Measurements from ENCODE around the gene TMEM45B.
"Not testable (repeated sequence)": the region's sequence is repeated elsewhere in the genome, so short reads cannot be mapped to it uniquely, and the experiment has no call there.

The TMEM45B gene

DNA sequence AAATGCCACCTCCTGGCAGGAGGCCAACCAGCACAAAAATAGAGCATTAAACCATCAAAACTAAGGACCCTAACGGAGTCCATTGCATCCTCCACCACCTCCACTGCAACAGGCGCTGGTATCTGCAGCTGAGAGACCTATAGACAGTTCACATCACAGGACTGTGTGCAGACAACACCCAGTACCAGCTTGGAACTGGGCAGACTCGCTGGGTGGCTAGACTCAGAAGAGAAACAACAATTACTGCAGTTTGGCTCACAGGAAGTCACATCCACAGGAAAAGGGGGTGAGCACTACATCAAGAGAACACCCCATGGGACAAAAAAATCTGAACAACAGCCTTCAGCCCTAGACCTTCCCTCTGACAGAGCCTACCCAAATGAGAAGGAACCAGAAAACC, 11.6 kb upstream of the TMEM45B start:
- no peak overlapping the region for H3K4me3 ChIP-seq (ENCODE audit: control insufficient read depth, low read depth, low read length)
- TF ChIP-seq, protein P1, sequence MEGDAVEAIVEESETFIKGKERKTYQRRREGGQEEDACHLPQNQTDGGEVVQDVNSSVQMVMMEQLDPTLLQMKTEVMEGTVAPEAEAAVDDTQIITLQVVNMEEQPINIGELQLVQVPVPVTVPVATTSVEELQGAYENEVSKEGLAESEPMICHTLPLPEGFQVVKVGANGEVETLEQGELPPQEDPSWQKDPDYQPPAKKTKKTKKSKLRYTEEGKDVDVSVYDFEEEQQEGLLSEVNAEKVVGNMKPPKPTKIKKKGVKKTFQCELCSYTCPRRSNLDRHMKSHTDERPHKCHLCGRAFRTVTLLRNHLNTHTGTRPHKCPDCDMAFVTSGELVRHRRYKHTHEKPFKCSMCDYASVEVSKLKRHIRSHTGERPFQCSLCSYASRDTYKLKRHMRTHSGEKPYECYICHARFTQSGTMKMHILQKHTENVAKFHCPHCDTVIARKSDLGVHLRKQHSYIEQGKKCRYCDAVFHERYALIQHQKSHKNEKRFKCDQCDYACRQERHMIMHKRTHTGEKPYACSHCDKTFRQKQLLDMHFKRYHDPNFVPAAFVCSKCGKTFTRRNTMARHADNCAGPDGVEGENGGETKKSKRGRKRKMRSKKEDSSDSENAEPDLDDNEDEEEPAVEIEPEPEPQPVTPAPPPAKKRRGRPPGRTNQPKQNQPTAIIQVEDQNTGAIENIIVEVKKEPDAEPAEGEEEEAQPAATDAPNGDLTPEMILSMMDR (conservative IDR thresholded peaks at IDR 0.05; ENCODE audit: control insufficient read depth, insufficient read depth, low read depth, low read length) = no peak
- DNase-seq (ENCODE audit: low read depth) = no peak

DNA sequence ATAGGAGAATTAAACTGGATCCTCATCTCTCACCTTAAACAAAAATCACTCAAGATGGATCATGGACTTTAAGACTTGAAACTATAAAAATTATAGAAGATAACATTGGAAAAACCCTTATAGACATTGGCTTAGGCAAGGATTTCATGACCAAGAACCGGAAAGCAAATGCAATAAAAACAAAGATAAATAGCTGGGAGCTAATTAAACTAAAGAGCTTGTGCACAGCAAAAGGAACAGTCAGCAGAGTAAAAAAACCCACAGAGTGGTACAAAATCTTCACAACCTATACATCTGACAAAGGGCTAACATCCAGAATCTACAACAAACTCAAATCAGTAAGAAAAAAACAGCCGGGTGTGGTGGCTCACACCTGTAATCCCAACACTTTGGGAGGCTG, 7.4 kb upstream of the TMEM45B start:
- H3K4me3 ChIP-seq (ENCODE audit: control insufficient read depth, low read depth, low read length); DNase-seq (ENCODE audit: low read depth): not testable (repeated sequence)

DNA sequence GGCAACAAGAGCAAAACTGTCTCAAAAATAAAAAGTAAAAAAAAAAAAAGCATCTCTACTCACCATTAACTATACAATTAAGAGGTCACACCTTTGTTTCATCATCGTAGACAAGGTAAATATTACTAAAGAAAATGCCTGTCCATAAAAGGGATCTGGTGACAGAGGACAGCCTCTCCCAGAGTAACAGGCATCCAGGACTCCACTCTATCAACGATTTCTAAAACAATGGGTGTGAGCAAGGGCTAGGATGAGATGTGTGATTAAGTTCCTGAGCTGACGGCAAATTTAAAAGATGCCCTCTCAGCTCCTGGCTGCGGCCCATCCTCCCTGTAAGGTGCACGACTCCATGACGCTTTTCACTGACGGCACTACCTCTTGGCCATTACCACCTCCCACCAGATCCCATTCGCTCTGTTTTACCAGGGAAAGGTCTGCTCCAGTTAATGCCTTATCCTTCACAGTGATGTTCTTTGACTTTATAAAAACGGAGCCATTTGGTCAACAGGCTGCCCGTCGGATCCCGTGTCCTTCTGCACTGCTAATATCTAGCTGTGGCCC, 2.3 kb upstream of the TMEM45B start:
- no peak overlapping the region for H3K4me3 ChIP-seq (ENCODE audit: control insufficient read depth, low read depth, low read length)

DNA sequence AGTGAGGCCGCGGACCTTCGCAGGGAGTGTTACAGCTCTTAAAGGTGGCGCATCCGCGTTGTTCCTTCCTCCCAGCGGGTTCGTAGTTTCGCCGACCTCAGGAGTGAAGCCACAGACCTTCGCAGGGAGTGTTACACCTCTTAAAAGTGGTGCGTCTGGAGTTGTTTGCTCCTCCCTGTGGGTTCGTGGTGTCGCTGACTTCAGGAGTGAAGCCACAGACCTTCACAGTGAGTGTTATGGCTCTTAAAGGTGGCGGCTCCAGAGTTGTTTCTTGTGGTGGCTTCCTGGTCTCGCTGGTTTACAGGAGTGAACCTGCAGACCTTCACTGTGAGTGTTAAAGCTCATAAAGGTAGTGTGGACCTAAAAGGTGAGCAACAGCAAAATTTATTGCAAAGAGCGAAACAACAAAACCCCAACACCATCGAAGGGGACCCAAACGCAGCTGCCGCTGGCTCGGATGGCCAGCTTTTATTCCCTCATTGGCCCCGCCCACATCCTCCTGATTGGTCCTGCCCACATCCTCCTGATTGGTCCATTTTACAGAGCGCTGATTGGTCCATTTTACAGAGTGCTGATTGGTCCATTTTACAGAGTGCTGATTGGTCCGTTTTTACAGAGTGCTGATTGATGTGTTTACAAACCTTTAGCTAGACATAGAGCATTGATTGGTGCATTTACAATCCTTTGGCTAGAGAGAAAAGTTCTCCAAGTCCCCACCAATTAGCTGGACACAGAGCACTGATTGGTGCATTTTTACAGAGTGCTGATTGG, 1.2 kb upstream of the TMEM45B start:
- TF ChIP-seq, protein P1 (conservative IDR thresholded peaks at IDR 0.05; ENCODE audit: control insufficient read depth, insufficient read depth, low read depth, low read length) = no peak
- no peak for DNase-seq (ENCODE audit: low read depth)
- no peak overlapping the region for H3K4me3 ChIP-seq (ENCODE audit: control insufficient read depth, low read depth, low read length)

More for the DNA sequence above, 2.3 kb upstream of the TMEM45B start:
- DNase-seq (ENCODE audit: low read depth) = no peak
- TF ChIP-seq, protein P1 (conservative IDR thresholded peaks at IDR 0.05; ENCODE audit: control insufficient read depth, insufficient read depth, low read depth, low read length) = no peak

DNA sequence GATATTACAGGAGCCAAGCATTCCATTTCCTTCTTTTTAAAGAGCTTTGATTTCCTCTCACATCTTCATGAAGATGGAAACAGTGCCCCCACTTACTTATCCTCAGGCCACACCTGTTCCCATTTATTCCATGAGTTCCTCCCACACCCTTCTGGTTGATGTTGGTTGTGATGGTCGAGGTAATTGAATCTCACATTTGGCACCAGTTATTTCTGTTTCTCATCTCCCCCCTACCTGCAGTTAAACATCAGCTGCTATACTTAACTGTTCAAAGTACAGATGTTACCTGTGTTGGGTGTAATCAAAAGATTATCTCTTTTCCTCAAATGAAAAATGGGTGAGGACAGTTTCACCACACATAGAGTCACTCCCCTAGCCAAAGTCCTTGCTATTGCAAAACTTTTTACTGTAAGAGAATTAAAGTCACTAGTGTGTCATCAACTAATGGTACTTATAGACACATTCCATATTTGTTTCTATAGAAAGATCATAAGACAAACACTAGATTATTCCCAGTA, 1.9 kb downstream of the TMEM45B start:
- TF ChIP-seq, protein P1 (conservative IDR thresholded peaks at IDR 0.05; ENCODE audit: control insufficient read depth, insufficient read depth, low read depth, low read length) = no peak
- H3K4me3 ChIP-seq (ENCODE audit: control insufficient read depth, low read depth, low read length) = no peak overlapping the region
- no peak for DNase-seq (ENCODE audit: low read depth)

DNA sequence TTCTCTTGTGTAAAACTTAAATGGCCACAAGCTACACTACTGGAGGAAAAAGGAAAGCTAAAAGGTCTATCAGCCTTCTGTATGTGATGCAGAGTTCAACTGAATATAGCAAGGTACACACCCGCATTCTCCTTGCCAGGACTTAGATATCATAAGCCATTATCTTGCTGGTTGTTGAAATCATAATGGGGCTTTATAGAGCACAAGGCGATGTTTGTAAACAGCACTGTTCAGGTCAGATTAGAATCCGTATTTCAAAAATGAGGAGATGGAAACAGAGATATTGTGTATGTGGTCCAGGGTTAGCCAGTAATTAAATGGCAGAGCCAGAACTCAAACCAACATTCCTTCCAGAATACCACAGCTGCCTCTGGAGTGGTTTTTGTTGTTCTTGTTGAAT, 2.6 kb downstream of the TMEM45B start:
- not testable (repeated sequence) for DNase-seq (ENCODE audit: low read depth); H3K4me3 ChIP-seq (ENCODE audit: control insufficient read depth, low read depth, low read length)

DNA sequence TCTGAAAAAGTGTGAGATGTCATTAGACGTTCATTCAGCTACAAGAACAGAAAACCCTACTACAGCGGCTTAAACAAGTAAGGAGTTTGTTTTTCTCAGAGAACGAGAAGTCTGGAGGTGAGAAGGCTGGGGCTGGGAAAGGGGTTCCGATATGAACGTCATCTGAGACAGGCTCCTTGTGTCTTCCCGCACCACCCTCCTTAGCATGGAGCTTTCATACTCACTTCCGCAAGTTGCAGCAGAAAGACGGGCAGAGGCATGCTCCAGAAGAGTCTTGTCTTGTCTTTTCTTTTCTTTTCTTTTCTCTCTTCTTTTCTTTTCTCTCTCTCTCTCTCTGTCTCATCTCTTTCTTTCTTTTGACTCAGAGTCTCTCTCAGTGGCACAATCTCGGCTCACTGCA, 3.6 kb downstream of the TMEM45B start:
- no peak for DNase-seq (ENCODE audit: low read depth)
- TF ChIP-seq, protein P1 (conservative IDR thresholded peaks at IDR 0.05; ENCODE audit: control insufficient read depth, insufficient read depth, low read depth, low read length) = no peak
- H3K4me3 ChIP-seq (ENCODE audit: control insufficient read depth, low read depth, low read length) = no peak overlapping the region

DNA sequence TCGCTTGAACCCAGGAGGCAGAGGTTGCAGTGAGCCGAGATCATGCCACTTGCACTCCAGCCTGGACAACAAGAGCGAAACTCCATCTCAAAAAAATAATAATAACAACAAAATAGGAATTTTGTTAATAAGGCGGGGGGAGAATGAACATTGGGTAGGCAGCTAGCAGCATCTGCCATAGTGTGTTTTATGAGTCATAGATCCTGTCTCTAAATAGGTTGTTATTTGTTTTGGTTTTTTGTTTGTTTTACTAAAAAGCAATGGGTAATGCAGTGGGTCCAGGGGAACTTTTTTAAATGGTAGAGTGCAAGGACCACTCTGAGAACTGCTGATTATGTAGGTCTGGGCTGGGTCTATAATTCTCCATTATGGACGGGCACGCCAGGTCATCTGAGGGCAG, 4.6 kb downstream of the TMEM45B start:
- H3K4me3 ChIP-seq (ENCODE audit: control insufficient read depth, low read depth, low read length); DNase-seq (ENCODE audit: low read depth): not testable (repeated sequence)

DNA sequence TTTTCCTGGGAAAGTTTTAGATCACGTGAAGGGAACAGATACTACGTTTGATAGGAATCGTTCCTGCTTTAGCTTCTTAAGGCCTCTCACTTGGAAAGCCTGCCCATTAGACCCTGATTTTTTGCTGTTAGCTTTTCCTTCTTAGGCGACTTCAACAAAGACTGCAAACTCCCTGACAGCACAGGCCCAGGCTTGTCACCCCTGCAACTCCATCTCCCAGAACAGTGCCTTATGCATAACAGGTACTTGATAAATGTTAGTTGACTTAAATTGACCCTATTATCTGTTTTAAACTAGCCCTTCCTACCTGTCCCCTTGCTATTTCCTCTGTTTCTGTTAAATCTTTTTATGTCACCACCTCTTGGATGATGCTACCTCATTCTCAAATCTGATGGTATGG, 7.6 kb downstream of the TMEM45B start:
- DNase-seq (ENCODE audit: low read depth); H3K4me3 ChIP-seq (ENCODE audit: control insufficient read depth, low read depth, low read length): not testable (repeated sequence)

DNA sequence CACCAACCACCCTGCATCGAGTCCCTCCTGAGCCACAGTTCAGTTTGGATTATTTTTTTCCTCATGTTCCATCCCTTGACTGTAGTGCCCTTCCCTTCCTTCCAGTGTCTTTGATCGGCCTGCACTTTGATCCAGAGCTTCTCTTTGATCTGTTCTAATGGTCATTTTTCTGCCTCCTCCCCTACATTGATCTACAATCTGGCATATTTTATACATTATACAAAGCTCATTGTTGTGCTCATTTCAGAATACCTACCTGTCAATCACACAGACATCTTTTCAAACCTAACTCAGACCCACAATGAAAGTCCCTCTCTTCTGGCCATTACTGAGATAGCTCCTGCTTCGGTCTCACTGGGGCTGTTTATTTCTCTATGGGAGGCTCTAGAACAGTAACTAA, 8.2 kb downstream of the TMEM45B start:
- not testable (repeated sequence) for DNase-seq (ENCODE audit: low read depth); H3K4me3 ChIP-seq (ENCODE audit: control insufficient read depth, low read depth, low read length)

Data from fibroblast of mammary gland (primary cell).